Liver (tissue), 9 donors: ENCODE measurements around the gene ATP5MG. TPM values are rescaled to one million over a fixed set of nuclear protein-coding genes. Genes with fewer than 3 reads are reported as not detected.

Source experiments
- DNase-seq: peaks from one replicate; pipeline ENCODE4 v3.0.0-alpha.2; 2017; ENCODE audit warnings: low spot score
- H3K27ac ChIP-seq, 2 donors: one replicate each; pipeline ENCODE4 v1.7.0; 2013; ENCODE audit warnings: inconsistent platforms in 2 of 2, low read length in 2 of 2, control low read depth in 1 of 2, low read depth in 1 of 2, mild to moderate bottlenecking in 1 of 2
- H3K27me3 ChIP-seq, 4 donors: one replicate each; pipeline versions ENCODE4 v1.6.1 to v1.7.0; 2013; ENCODE audit warnings: low read length in 3 of 4, inconsistent platforms in 1 of 4, mild to moderate bottlenecking in 1 of 4, moderate library complexity in 1 of 4; ENCODE audit not compliant: control insufficient read depth in 4 of 4, insufficient read depth in 4 of 4
- H3K36me3 ChIP-seq, 4 donors: one replicate each; pipeline versions ENCODE4 v1.6.1 to v1.7.0; 2013; ENCODE audit warnings: low read length in 3 of 4, mild to moderate bottlenecking in 3 of 4, low read depth in 1 of 4, moderate library complexity in 1 of 4; ENCODE audit not compliant: control insufficient read depth in 4 of 4, insufficient read depth in 3 of 4
- H3K4me1 ChIP-seq, 4 donors: one replicate each; pipeline versions ENCODE4 v1.6.1 to v1.7.0; 2013; ENCODE audit warnings: low read length in 3 of 4, mild to moderate bottlenecking in 3 of 4, moderate library complexity in 1 of 4; ENCODE audit not compliant: control insufficient read depth in 4 of 4, insufficient read depth in 4 of 4
- H3K4me3 ChIP-seq, 3 donors: one replicate each; pipeline versions ENCODE4 v1.6.1 to v1.7.0; 2013; ENCODE audit warnings: low read length in 3 of 3, control low read depth in 1 of 3, low read depth in 1 of 3, mild to moderate bottlenecking in 1 of 3
- H3K9ac ChIP-seq, 2 donors: one replicate each; pipeline ENCODE4 v1.7.0; 2013; ENCODE audit warnings: low read length in 2 of 2, mild to moderate bottlenecking in 2 of 2, moderate library complexity in 2 of 2, control low read depth in 1 of 2, low read depth in 1 of 2
- H3K9me3 ChIP-seq, 4 donors: one replicate each; pipeline versions ENCODE4 v1.6.1 to v1.7.0; 2013; ENCODE audit warnings: low read length in 3 of 4; ENCODE audit not compliant: control insufficient read depth in 4 of 4
- EGR1 ChIP-seq, 2 donors: IDR thresholded peaks; 2 replicates each; pipeline ENCODE4 v1.6.1; 2016 to 2018; ENCODE audit warnings: antibody characterized with exemption in 2 of 2, low read depth in 2 of 2
- FOXA1 ChIP-seq: IDR thresholded peaks from 2 replicates; pipeline ENCODE4 v1.6.1; 2016; ENCODE audit warnings: antibody characterized with exemption
- GABPA ChIP-seq, 2 donors: IDR thresholded peaks in 1 of 2; conservative IDR thresholded peaks in 1 of 2; 2 replicates each; pipeline ENCODE4 v1.6.1; 2016; ENCODE audit warnings: antibody characterized with exemption in 2 of 2, mild to moderate bottlenecking in 1 of 2, moderate library complexity in 1 of 2
- HNF4A ChIP-seq, 2 donors: conservative IDR thresholded peaks; 2 replicates each; pipeline ENCODE4 v1.6.1; 2016; ENCODE audit warnings: antibody characterized with exemption in 2 of 2, mild to moderate bottlenecking in 2 of 2
- HNF4G ChIP-seq: IDR thresholded peaks from 2 replicates; pipeline ENCODE4 v1.6.1; 2016; ENCODE audit warnings: antibody characterized with exemption
- NR2F2 ChIP-seq: IDR thresholded peaks from 2 replicates; pipeline ENCODE4 v1.6.1; 2016; ENCODE audit warnings: antibody characterized with exemption
- RAD21 ChIP-seq, 2 donors: IDR thresholded peaks; 2 replicates each; pipeline ENCODE4 v1.6.1; 2016; ENCODE audit warnings: antibody characterized with exemption in 2 of 2, mild to moderate bottlenecking in 2 of 2
- RXRA ChIP-seq, 2 donors: IDR thresholded peaks; 2 replicates each; pipeline ENCODE4 v1.6.1; 2017 to 2018; ENCODE audit warnings: antibody characterized with exemption in 2 of 2, mild to moderate bottlenecking in 1 of 2
- SP1 ChIP-seq: IDR thresholded peaks from 2 replicates; pipeline ENCODE4 v1.6.1; 2018; ENCODE audit warnings: antibody characterized with exemption, mild to moderate bottlenecking
- YY1 ChIP-seq: IDR thresholded peaks from 2 replicates; pipeline ENCODE4 v1.6.1; 2016; ENCODE audit warnings: antibody characterized with exemption, mild to moderate bottlenecking
- WGBS: extraction: QIAGEN DNeasy Blood & Tissue Kit; methylation state at CpG from one replicate; pipeline ENCODE4 v1.1.7; 2013; 5-methylcytosine and 5-hydroxymethylcytosine counted together
- polyA plus RNA-seq, 2 donors: library from polyadenylated mRNA; stranded (reverse) in 1 of 2; unstranded in 1 of 2; fragments of 200-250 nt in 1 of 2; fragments of >200 nt in 1 of 2; fragmentation: Nextera tagmentation in 1 of 2; extraction: Ambion mirVana in 1 of 2; gene quantifications; one replicate each; pipeline versions ENCODE4 v1.2.1 to v1.2.3, GENCODE V29; 2013 to 2015
- total RNA-seq, 2 donors: library from RNA; depleted of rRNA; stranded (reverse); fragments of >200 nt; gene quantifications; one replicate each; pipeline ENCODE4 v1.2.3, GENCODE V29; 2014
- TF ChIP-seq, protein P1 (sequence below): IDR thresholded peaks from 2 replicates; pipeline ENCODE4 v1.6.1; 2016; ENCODE audit warnings: antibody characterized with exemption
- TF ChIP-seq, protein P2 (sequence below): IDR thresholded peaks from 2 replicates; pipeline ENCODE4 v1.6.1; 2016; ENCODE audit warnings: antibody characterized with exemption
- TF ChIP-seq, protein P3 (sequence below): IDR thresholded peaks from 2 replicates; pipeline ENCODE4 v1.6.1; 2016; ENCODE audit warnings: antibody characterized with exemption, mild to moderate bottlenecking
- TF ChIP-seq, protein P4 (sequence below): fragments of 150-350 bp; IDR thresholded peaks from 2 replicates; pipeline ENCODE4 v1.5.1; 2017; ENCODE audit warnings: improper control_type of control experiment, low read depth, low read length; ENCODE audit not compliant: missing input control
- donor health status: healthy.
- donor health status: healthy.
- donor health status: healthy.
- donor health status: healthy.
- donor health status: healthy.

The ATP5MG gene
- total and polyA plus RNA-seq, 4 donors, result 25.5 to 542 (median 87.6) TPM

DNA sequence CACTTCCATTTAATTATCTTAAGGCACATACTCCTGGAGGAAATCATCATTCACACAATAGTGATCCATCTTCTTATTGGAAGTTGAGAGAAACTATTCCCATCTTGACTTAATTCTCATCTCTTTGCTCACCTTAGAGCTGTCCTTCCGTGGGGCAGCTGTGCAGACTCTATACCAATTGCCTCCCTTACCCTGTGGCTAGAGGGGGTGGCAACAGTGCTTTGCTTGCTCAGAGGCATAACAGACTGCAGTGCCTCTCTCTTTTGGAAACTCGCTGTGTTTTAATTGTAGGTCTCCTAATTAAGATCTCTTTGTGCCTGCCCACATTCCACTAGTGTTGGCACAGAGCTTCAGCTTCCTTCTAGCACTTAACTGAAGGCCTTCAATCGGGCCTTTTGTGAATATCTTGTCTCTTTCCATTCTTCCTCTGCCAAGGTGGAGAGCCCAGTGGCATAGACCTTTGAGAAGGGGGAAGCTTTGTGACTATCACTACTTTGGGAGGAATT lies 40.4 kb downstream of the ATP5MG start (continued):
- TF ChIP-seq, protein P1, sequence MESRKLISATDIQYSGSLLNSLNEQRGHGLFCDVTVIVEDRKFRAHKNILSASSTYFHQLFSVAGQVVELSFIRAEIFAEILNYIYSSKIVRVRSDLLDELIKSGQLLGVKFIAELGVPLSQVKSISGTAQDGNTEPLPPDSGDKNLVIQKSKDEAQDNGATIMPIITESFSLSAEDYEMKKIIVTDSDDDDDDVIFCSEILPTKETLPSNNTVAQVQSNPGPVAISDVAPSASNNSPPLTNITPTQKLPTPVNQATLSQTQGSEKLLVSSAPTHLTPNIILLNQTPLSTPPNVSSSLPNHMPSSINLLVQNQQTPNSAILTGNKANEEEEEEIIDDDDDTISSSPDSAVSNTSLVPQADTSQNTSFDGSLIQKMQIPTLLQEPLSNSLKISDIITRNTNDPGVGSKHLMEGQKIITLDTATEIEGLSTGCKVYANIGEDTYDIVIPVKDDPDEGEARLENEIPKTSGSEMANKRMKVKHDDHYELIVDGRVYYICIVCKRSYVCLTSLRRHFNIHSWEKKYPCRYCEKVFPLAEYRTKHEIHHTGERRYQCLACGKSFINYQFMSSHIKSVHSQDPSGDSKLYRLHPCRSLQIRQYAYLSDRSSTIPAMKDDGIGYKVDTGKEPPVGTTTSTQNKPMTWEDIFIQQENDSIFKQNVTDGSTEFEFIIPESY, result no peak
- no peak for TF ChIP-seq RAD21 (IDR thresholded peaks at IDR 0.05)
- TF ChIP-seq EGR1 (IDR thresholded peaks at IDR 0.05; ENCODE audit: low read depth in 2 of 2), result no peak
- TF ChIP-seq HNF4G, result no peak

DNA sequence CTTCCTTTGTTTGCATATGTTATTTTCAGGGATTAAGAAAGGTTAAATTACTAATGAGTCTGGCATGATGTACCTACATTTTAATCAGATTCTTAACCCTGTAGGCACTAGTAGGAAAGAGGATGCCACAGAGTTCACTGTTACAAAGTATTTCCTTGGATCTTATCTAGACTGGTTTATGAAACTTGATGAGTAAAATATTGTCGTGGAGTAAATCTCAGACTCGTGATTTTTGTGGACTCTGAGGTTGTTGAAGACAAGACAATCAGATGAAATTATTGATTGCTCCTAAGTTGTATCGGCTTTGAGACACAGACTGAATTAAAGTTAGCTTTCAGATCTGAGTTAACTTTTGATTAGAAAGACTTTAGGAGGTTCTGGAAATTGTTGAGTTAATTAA lies 40.9 kb downstream of the ATP5MG start:
- Histone ChIP-seq H3K36me3 (no peaks in the 10 kb centered on the region), H3K4me3 (no peak overlapping the region), H3K27me3 (no peaks in the 10 kb centered on the region), H3K27ac (no peak overlapping the region), H3K9ac (no peak overlapping the region), H3K9me3 (no peaks in the 10 kb centered on the region), H3K4me1 (peaks cover 6 to 29% (median 26%) of the 10 kb centered on the region in 4 donors)
- DNase-seq, result no peak
- TF ChIP-seq RAD21 (IDR thresholded peaks at IDR 0.05) (no peak), GABPA (IDR thresholded peaks at IDR 0.05 in 1 of 2, conservative IDR thresholded peaks at IDR 0.05 in 1 of 2) (no peak), EGR1 (IDR thresholded peaks at IDR 0.05; ENCODE audit: low read depth in 2 of 2) (no peak), NR2F2 (no peak), SP1 (no peak), HNF4G (no peak), YY1 (no peak), RXRA (IDR thresholded peaks at IDR 0.05) (no peak), HNF4A (conservative IDR thresholded peaks at IDR 0.05) (no peak), FOXA1 (no peak)
- TF ChIP-seq, protein P2, sequence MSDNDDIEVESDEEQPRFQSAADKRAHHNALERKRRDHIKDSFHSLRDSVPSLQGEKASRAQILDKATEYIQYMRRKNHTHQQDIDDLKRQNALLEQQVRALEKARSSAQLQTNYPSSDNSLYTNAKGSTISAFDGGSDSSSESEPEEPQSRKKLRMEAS, result no peak
- TF ChIP-seq, protein P3, sequence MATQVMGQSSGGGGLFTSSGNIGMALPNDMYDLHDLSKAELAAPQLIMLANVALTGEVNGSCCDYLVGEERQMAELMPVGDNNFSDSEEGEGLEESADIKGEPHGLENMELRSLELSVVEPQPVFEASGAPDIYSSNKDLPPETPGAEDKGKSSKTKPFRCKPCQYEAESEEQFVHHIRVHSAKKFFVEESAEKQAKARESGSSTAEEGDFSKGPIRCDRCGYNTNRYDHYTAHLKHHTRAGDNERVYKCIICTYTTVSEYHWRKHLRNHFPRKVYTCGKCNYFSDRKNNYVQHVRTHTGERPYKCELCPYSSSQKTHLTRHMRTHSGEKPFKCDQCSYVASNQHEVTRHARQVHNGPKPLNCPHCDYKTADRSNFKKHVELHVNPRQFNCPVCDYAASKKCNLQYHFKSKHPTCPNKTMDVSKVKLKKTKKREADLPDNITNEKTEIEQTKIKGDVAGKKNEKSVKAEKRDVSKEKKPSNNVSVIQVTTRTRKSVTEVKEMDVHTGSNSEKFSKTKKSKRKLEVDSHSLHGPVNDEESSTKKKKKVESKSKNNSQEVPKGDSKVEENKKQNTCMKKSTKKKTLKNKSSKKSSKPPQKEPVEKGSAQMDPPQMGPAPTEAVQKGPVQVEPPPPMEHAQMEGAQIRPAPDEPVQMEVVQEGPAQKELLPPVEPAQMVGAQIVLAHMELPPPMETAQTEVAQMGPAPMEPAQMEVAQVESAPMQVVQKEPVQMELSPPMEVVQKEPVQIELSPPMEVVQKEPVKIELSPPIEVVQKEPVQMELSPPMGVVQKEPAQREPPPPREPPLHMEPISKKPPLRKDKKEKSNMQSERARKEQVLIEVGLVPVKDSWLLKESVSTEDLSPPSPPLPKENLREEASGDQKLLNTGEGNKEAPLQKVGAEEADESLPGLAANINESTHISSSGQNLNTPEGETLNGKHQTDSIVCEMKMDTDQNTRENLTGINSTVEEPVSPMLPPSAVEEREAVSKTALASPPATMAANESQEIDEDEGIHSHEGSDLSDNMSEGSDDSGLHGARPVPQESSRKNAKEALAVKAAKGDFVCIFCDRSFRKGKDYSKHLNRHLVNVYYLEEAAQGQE, result no peak
- TF ChIP-seq, protein P1, result no peak
- TF ChIP-seq, protein P4, sequence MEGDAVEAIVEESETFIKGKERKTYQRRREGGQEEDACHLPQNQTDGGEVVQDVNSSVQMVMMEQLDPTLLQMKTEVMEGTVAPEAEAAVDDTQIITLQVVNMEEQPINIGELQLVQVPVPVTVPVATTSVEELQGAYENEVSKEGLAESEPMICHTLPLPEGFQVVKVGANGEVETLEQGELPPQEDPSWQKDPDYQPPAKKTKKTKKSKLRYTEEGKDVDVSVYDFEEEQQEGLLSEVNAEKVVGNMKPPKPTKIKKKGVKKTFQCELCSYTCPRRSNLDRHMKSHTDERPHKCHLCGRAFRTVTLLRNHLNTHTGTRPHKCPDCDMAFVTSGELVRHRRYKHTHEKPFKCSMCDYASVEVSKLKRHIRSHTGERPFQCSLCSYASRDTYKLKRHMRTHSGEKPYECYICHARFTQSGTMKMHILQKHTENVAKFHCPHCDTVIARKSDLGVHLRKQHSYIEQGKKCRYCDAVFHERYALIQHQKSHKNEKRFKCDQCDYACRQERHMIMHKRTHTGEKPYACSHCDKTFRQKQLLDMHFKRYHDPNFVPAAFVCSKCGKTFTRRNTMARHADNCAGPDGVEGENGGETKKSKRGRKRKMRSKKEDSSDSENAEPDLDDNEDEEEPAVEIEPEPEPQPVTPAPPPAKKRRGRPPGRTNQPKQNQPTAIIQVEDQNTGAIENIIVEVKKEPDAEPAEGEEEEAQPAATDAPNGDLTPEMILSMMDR, result no peak
- 57% methylated on average over 3 of the region's 3 CpGs for WGBS
